Type B pancreatic cell (in vitro differentiated cells): ENCODE measurements around the gene MYO1E. TPM values are rescaled to one million over a fixed set of nuclear protein-coding genes. Genes with fewer than 3 reads are reported as not detected.

Experiments
- DNase-seq: peaks from one replicate; pipeline ENCODE4 v3.0.0; 2021; ENCODE audit warnings: mixed read lengths; ENCODE audit not compliant: unreplicated experiment; ENCODE audit errors: extremely low spot score
- H3K27ac Mint-ChIP-seq: 2 replicates; pipeline ENCODE4 v1.8.0; 2021; ENCODE audit warnings: mild to moderate bottlenecking, mixed read lengths
- H3K27me3 Mint-ChIP-seq: 2 replicates; pipeline ENCODE4 v1.8.0; 2021; ENCODE audit warnings: mixed read lengths
- H3K36me3 Mint-ChIP-seq: 2 replicates; pipeline ENCODE4 v1.8.0; 2021; ENCODE audit warnings: mixed read lengths
- H3K4me1 Mint-ChIP-seq: one replicate; pipeline ENCODE4 v1.8.0; 2021; ENCODE audit warnings: mixed read lengths; ENCODE audit not compliant: unreplicated experiment
- H3K4me3 Mint-ChIP-seq: 2 replicates; pipeline ENCODE4 v1.8.0; 2021; ENCODE audit warnings: mild to moderate bottlenecking, mixed read lengths
- H3K9me3 Mint-ChIP-seq: 2 replicates; pipeline ENCODE4 v1.8.0; 2021; ENCODE audit warnings: mixed read lengths
- CTCF ChIP-seq: fragments of 200-600 bp; sonication (generic); conservative IDR thresholded peaks from 2 replicates; pipeline ENCODE4 v1.5.0; 2021; ENCODE audit warnings: antibody characterized with exemption, mild to moderate bottlenecking
- total RNA-seq: library from RNA; stranded (reverse); gene quantifications from 2 replicates; pipeline ENCODE4 v1.2.1, GENCODE V29; 2021; ENCODE audit warnings: low replicate concordance

Gene MYO1E
- total RNA-seq, 1 donor from 2014 or later: 55.6 TPM

- no peaks in the 10 kb centered on the region for H3K27me3 Mint-ChIP-seq
- no peak overlapping the region for H3K4me3 Mint-ChIP-seq
- no peak for TF ChIP-seq CTCF
- peaks cover 7% of the 10 kb centered on the region for H3K9me3 Mint-ChIP-seq
- H3K4me1 Mint-ChIP-seq: peaks cover 49% of the 10 kb centered on the region
- no peak for DNase-seq
- H3K27ac Mint-ChIP-seq: peak overlapping the region; percentile 2
- H3K36me3 Mint-ChIP-seq: no peaks in the 10 kb centered on the region
These were observed 78.0 kb downstream of the MYO1E start for GRCh38 chr15:59294574-59295260.

- peaks cover 35% of the 10 kb centered on the region for H3K4me1 Mint-ChIP-seq
These were observed 80.1 kb downstream of the MYO1E start for GRCh38 chr15:59292442-59293151.

GRCh38 chr15:59291213-59291549, 81.5 kb downstream of the MYO1E start:
- H3K4me3 Mint-ChIP-seq: no peak overlapping the region
- TF ChIP-seq CTCF: no peak
- no peaks in the 10 kb centered on the region for H3K36me3 Mint-ChIP-seq
- H3K4me1 Mint-ChIP-seq: peaks cover 30% of the 10 kb centered on the region
- no peaks in the 10 kb centered on the region for H3K9me3 Mint-ChIP-seq
- H3K27me3 Mint-ChIP-seq: no peaks in the 10 kb centered on the region
- no peak for DNase-seq
- H3K27ac Mint-ChIP-seq: no peak overlapping the region

More at GRCh38 chr15:59292442-59293151, 80.1 kb downstream of the MYO1E start:
- peak overlapping the region; percentile 70 for H3K27ac Mint-ChIP-seq
- peak overlapping the region; percentile 38 for H3K4me3 Mint-ChIP-seq
- no peak for DNase-seq
- H3K36me3 Mint-ChIP-seq: no peaks in the 10 kb centered on the region
- H3K27me3 Mint-ChIP-seq: no peaks in the 10 kb centered on the region
- H3K9me3 Mint-ChIP-seq: no peaks in the 10 kb centered on the region
- TF ChIP-seq CTCF: no peak

GRCh38 chr15:59290295-59291212, 82.1 kb downstream of the MYO1E start:
- no peak overlapping the region for H3K4me3 Mint-ChIP-seq
- peaks cover 24% of the 10 kb centered on the region for H3K4me1 Mint-ChIP-seq

More at GRCh38 chr15:59290295-59291212, 82.1 kb downstream of the MYO1E start:
- TF ChIP-seq CTCF: no peak
- no peak overlapping the region for H3K27ac Mint-ChIP-seq
- no peak for DNase-seq
- H3K27me3 Mint-ChIP-seq: no peaks in the 10 kb centered on the region
- H3K36me3 Mint-ChIP-seq: no peaks in the 10 kb centered on the region
- no peaks in the 10 kb centered on the region for H3K9me3 Mint-ChIP-seq
